HCT116 (cell line): ENCODE results near the gene RBBP8NL. TPM values are rescaled to one million over a fixed set of nuclear protein-coding genes. Genes with fewer than 3 reads are reported as not detected.

Experiments
- ATAC-seq: fragments of 200-7000 bp; cut with Tn5 transposase; 2 replicates; pipeline ENCODE4 v1.9.1; 2020; ENCODE audit warnings: mild to moderate bottlenecking, moderate library complexity
- BruUV-seq: library from RNA; stranded (reverse); fragments of 400-500 nt; replicated peaks from 2 replicates; lab custom pipeline; 2021; lab: Mats Ljungman, UMichigan
- CTCF ChIA-PET: fragments of 300-600 bp; sonication (Branson Sonifier 250); formaldehyde crosslinking; loops from one replicate; lab custom pipeline; 2021; ENCODE audit warnings: antibody characterized with exemption; lab: Charles Lee
- POLR2A ChIA-PET: fragments of 300-600, 350-600 bp; sonication (Branson Sonifier 250); formaldehyde crosslinking; loops from one replicate; lab custom pipeline; 2021; ENCODE audit warnings: antibody characterized with exemption; lab: Charles Lee
- RAD21 ChIA-PET, 2 experiments: fragments of 300-600 bp; sonication (Branson Sonifier 250); formaldehyde crosslinking; loops; one replicate each; lab custom pipeline; 2023; ENCODE audit warnings: low total read pairs in 2 of 2; ENCODE audit not compliant: uncharacterized antibody in 2 of 2, unreplicated experiment in 2 of 2, low non-redundant PET in 1 of 2; lab: Charles Lee
- DNase-seq: peaks from one replicate; pipeline ENCODE4 v3.0.0-alpha.2; 2010; ENCODE audit warnings: low read depth, low spot score
- H2AFZ ChIP-seq: fragments of 200-600 bp; shearing (Covaris generic), sonication (generic); 2 replicates; pipeline ENCODE4 v1.6.1; 2017; ENCODE audit warnings: low read depth, mixed run types, mixed read lengths, antibody characterized with exemption, low read length; ENCODE audit not compliant: poor library complexity, severe bottlenecking
- H3K27ac ChIP-seq: 2 replicates; pipeline ENCODE4 v1.5.1; 2012; ENCODE audit warnings: low read depth, low read length
- H3K27me3 ChIP-seq: fragments of 200-600 bp; sonication (generic); 2 replicates; pipeline ENCODE4 v1.6.1; 2016; ENCODE audit warnings: mixed run types, low read length, mixed read lengths; ENCODE audit not compliant: insufficient read depth
- H3K36me3 ChIP-seq, 2 experiments: fragments of 200-500 bp in 1 of 2; fragments of 200-600 bp in 1 of 2; sonication (Bioruptor generic) in 1 of 2; sonication (generic) in 1 of 2; 2 replicates each; pipeline versions ENCODE4 v1.5.1 to v1.6.1; 2014 to 2016; ENCODE audit warnings: low read length in 2 of 2, inconsistent platforms in 1 of 2, mixed read lengths in 1 of 2, mixed run types in 1 of 2; ENCODE audit not compliant: insufficient read depth in 2 of 2, control insufficient read depth in 1 of 2
- H3K4me1 ChIP-seq, 2 experiments: fragments of 200-600 bp in 1 of 2; sonication (generic) in 1 of 2; 2 replicates each; pipeline versions ENCODE4 v1.5.1 to v1.6.1; 2012 to 2017; ENCODE audit warnings: low read length in 2 of 2, inconsistent platforms in 1 of 2, mild to moderate bottlenecking in 1 of 2, mixed read lengths in 1 of 2, mixed run types in 1 of 2, moderate library complexity in 1 of 2; ENCODE audit not compliant: insufficient read depth in 2 of 2, control insufficient read depth in 1 of 2
- H3K4me2 ChIP-seq: fragments of 200-600 bp; sonication (generic); 2 replicates; pipeline ENCODE4 v1.6.1; 2017; ENCODE audit warnings: mixed run types, low read length, mixed read lengths
- H3K4me3 ChIP-seq, 2 experiments: fragments of 200-600 bp in 1 of 2; sonication (generic) in 1 of 2; replicated peaks in 1 of 2; 2 replicates each; pipeline ENCODE4 v1.5.1; 2011 to 2016; ENCODE audit warnings: low read length in 2 of 2, control low read depth in 1 of 2, low read depth in 1 of 2, mild to moderate bottlenecking in 1 of 2, mixed read lengths in 1 of 2, mixed run types in 1 of 2
- H3K79me2 ChIP-seq: fragments of 200-600 bp; sonication (generic); 2 replicates; pipeline ENCODE4 v1.6.1; 2017; ENCODE audit warnings: mild to moderate bottlenecking, mixed run types, low read length, moderate library complexity, mixed read lengths; ENCODE audit not compliant: insufficient read depth
- H3K9ac ChIP-seq: fragments of 200-600 bp; sonication (generic); 2 replicates; pipeline ENCODE4 v1.6.1; 2016; ENCODE audit warnings: low read length, mixed read lengths
- H3K9me2 ChIP-seq: fragments of 200-600 bp; sonication (generic), shearing (Covaris generic); 2 replicates; pipeline ENCODE4 v1.6.1; 2017; ENCODE audit warnings: mixed run types, mild to moderate bottlenecking, moderate library complexity; ENCODE audit not compliant: insufficient read depth
- H3K9me3 ChIP-seq, 2 experiments: fragments of 200-500 bp in 1 of 2; fragments of 200-600 bp in 1 of 2; sonication (Bioruptor generic) in 1 of 2; sonication (generic) in 1 of 2; 2 replicates each; pipeline ENCODE4 v1.6.1; 2014 to 2017; ENCODE audit warnings: low read length in 2 of 2, mixed read lengths in 2 of 2, inconsistent platforms in 1 of 2, low read depth in 1 of 2, mild to moderate bottlenecking in 1 of 2, mixed run types in 1 of 2, moderate library complexity in 1 of 2; ENCODE audit not compliant: control insufficient read depth in 1 of 2, insufficient read depth in 1 of 2
- H4K20me1 ChIP-seq: fragments of 200-600 bp; sonication (generic), shearing (Covaris generic); 2 replicates; pipeline ENCODE4 v1.6.1; 2017; ENCODE audit warnings: mixed run types, mild to moderate bottlenecking, moderate library complexity; ENCODE audit not compliant: insufficient read depth
- CBX3 ChIP-seq: IDR thresholded peaks from 2 replicates; pipeline ENCODE4 v1.6.1; 2012; ENCODE audit warnings: low read depth
- ELF1 ChIP-seq: IDR thresholded peaks from 2 replicates; pipeline ENCODE4 v1.6.1; 2012; ENCODE audit warnings: low read depth, borderline replicate concordance
- EZH2 ChIP-seq: fragments of 200-600 bp; sonication (generic); IDR thresholded peaks from 2 replicates; pipeline ENCODE4 v1.6.1; 2017; ENCODE audit warnings: antibody characterized with exemption, mixed run types
- EZH2phosphoT487 ChIP-seq: fragments of 200-600 bp; IDR thresholded peaks from 2 replicates; pipeline ENCODE4 v1.6.1; 2018; ENCODE audit warnings: antibody characterized with exemption, borderline replicate concordance
- FOSL1 ChIP-seq: IDR thresholded peaks from 2 replicates; pipeline ENCODE4 v1.6.1; 2012; ENCODE audit warnings: low read depth
- JUND ChIP-seq: IDR thresholded peaks from 2 replicates; pipeline ENCODE4 v1.6.1; 2012
- POLR2AphosphoS5 ChIP-seq: IDR thresholded peaks from 2 replicates; pipeline ENCODE4 v1.6.1; 2011; ENCODE audit warnings: mild to moderate bottlenecking, low read depth, low read length, moderate library complexity
- RAD21 ChIP-seq: IDR thresholded peaks from 2 replicates; pipeline ENCODE4 v1.6.1; 2012; ENCODE audit warnings: low read depth, mild to moderate bottlenecking
- SIN3A ChIP-seq: IDR thresholded peaks from 2 replicates; pipeline ENCODE4 v1.6.1; 2012; ENCODE audit warnings: low read depth
- SP1 ChIP-seq: IDR thresholded peaks from 2 replicates; pipeline ENCODE4 v1.6.1; 2012; ENCODE audit warnings: low read depth
- SRF ChIP-seq: IDR thresholded peaks from 2 replicates; pipeline ENCODE4 v1.6.1; 2012; ENCODE audit warnings: low read depth
- TCF7L2 ChIP-seq: IDR thresholded peaks from 2 replicates; pipeline ENCODE4 v1.7.0; 2011; ENCODE audit warnings: borderline replicate concordance, inconsistent platforms; ENCODE audit not compliant: insufficient read depth, insufficient read length; ENCODE audit errors: extremely low read depth
- YY1 ChIP-seq: IDR thresholded peaks from 2 replicates; pipeline ENCODE4 v1.6.1; 2011; ENCODE audit warnings: low read length, low read depth, moderate library complexity, mild to moderate bottlenecking; ENCODE audit not compliant: insufficient replicate concordance; ENCODE audit errors: extremely low read depth
- ZNF274 ChIP-seq: fragments of 200-500 bp; sonication (Bioruptor generic); IDR thresholded peaks from 2 replicates; pipeline ENCODE4 v1.6.1; 2014; ENCODE audit warnings: mild to moderate bottlenecking, low read depth, low read length, inconsistent platforms
- intact Hi-C: fragments of 100-400 bp; cut with micrococcal nuclease; formaldehyde crosslinking; loops from 2 replicates; pipeline ENCODE4 v1.10.0; 2022
- total RNA-seq: library from RNA; stranded (reverse); gene quantifications from one replicate; pipeline ENCODE4 v1.2.1, GENCODE V29; 2021; ENCODE audit not compliant: unreplicated experiment
- TF ChIP-seq, protein P1 (sequence below): IDR thresholded peaks from 2 replicates; pipeline ENCODE4 v1.6.1; 2012
- TF ChIP-seq, protein P2 (sequence below): IDR thresholded peaks from 2 replicates; pipeline ENCODE4 v1.6.1; 2012
- TF ChIP-seq, protein P3 (sequence below), 3 experiments: fragments of 200-600 bp in 1 of 3; sonication (generic) in 1 of 3; IDR thresholded peaks in 2 of 3; conservative IDR thresholded peaks in 1 of 3; 2 replicates each; pipeline ENCODE4 v1.5.1; 2012 to 2017; ENCODE audit warnings: low read depth in 2 of 3, low read length in 2 of 3, antibody characterized with exemption in 1 of 3, borderline replicate concordance in 1 of 3, control low read depth in 1 of 3, mild to moderate bottlenecking in 1 of 3, mixed read lengths in 1 of 3, mixed run types in 1 of 3, moderate library complexity in 1 of 3; ENCODE audit not compliant: insufficient read depth in 1 of 3
- TF ChIP-seq, protein P4 (sequence below): IDR thresholded peaks from 2 replicates; pipeline ENCODE4 v1.6.1; 2012; ENCODE audit warnings: low read depth

The RBBP8NL gene
- total RNA-seq, 1 experiment from 2014 or later: 0.59 TPM

DNA sequence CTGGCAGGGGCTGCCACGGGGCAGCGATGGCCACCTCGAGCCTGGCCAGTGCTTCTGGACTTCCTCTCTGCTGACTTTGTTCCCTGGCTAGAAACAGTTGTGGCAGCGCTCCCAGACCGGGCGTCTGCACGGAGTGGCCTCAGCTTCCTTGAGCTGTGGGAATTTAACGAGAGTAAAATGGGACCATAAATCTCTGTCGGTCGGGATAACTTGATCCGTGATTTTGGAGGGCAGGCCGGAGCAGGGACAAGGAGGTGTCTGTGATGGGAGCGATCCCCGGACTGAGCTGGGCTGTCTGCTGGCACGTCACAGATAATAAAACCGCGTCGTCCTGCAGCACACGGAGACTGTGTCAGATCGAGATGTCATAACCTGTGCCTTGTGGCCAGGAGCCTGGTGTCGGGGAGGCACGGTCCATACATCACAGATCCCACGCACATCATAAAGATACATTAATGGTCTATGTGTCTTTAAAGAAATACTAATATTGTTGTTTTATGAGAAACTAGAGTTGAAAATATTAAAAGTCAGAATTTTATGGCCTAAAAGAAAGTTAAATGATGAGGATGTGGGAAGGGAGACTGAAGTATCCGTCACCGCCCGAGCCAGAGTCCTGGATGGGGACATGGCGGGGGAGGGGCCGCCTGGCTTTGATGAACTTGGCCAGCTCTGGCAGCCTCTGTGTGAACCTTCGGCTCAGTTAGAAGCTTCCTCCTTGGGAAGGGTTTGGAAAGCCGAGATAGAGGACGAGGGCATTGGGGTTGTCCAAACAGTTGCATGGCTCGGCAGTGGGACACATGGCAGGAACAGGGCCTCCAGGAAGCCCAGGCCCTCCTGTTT, 6.5 kb upstream of the RBBP8NL start (continued):
- no peak for TF ChIP-seq SP1
- TF ChIP-seq, all 23 proteins: peak for 0

DNA sequence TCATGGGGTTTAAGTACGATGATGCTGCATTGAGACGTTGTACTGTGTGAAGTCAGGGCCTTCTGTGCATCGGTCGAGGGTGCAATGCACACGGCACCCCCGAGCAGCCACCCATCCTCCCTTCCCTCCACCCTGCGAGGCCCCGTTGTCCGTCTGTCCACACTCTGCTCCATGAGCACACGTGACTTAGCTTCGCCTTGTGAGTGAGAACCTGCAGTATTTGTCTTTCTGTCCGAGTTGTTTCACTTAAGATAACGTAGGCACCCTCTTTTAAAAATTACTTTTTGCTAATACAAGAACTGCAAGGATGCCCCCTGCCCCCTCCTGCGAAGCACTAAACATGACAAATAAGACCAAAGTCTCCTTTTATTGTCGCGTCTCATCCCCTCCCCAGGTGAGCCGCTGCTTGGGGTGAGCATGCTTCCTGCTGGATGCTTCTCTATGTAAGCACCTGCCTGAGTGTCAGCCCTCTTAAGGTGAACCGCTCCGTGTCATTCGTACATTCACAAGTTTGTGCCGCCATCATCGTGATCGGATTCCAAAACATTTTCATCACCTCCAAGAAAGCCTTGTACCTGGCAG, 3.6 kb upstream of the RBBP8NL start:
- H3K27ac ChIP-seq: no peak overlapping the region
- H3K27me3 ChIP-seq: no peaks in the 10 kb centered on the region
- H3K9me3 ChIP-seq: no peaks in the 10 kb centered on the region
- peaks cover 29 to 32% of the 10 kb centered on the region in 2 experiments for H3K4me1 ChIP-seq
- no peaks in the 10 kb centered on the region for H3K36me3 ChIP-seq
- no peak for DNase-seq
- no peaks in the 10 kb centered on the region for H3K9me2 ChIP-seq
- ChIA-PET RAD21 (no interaction called here), CTCF (no interaction called here), POLR2A (no interaction called here)
- no peak for ATAC-seq
- H3K4me3 ChIP-seq: no peak overlapping the region
- TF ChIP-seq, protein P1, sequence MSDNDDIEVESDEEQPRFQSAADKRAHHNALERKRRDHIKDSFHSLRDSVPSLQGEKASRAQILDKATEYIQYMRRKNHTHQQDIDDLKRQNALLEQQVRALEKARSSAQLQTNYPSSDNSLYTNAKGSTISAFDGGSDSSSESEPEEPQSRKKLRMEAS: no peak
- no peak for TF ChIP-seq EZH2phosphoT487
- TF ChIP-seq POLR2AphosphoS5: no peak
- TF ChIP-seq FOSL1: no peak
- TF ChIP-seq CBX3: no peak
- no peak for TF ChIP-seq ELF1
- TF ChIP-seq, protein P2, sequence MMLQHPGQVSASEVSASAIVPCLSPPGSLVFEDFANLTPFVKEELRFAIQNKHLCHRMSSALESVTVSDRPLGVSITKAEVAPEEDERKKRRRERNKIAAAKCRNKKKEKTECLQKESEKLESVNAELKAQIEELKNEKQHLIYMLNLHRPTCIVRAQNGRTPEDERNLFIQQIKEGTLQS: no peak
- TF ChIP-seq, protein P3, sequence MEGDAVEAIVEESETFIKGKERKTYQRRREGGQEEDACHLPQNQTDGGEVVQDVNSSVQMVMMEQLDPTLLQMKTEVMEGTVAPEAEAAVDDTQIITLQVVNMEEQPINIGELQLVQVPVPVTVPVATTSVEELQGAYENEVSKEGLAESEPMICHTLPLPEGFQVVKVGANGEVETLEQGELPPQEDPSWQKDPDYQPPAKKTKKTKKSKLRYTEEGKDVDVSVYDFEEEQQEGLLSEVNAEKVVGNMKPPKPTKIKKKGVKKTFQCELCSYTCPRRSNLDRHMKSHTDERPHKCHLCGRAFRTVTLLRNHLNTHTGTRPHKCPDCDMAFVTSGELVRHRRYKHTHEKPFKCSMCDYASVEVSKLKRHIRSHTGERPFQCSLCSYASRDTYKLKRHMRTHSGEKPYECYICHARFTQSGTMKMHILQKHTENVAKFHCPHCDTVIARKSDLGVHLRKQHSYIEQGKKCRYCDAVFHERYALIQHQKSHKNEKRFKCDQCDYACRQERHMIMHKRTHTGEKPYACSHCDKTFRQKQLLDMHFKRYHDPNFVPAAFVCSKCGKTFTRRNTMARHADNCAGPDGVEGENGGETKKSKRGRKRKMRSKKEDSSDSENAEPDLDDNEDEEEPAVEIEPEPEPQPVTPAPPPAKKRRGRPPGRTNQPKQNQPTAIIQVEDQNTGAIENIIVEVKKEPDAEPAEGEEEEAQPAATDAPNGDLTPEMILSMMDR (IDR thresholded peaks at IDR 0.05 in 2 of 3, conservative IDR thresholded peaks at IDR 0.05 in 1 of 3; ENCODE audit: borderline replicate concordance in 1 of 3, insufficient read depth in 1 of 3, low read depth in 2 of 3, low read length in 2 of 3): no peak
- TF ChIP-seq RAD21: no peak
- TF ChIP-seq, protein P4, sequence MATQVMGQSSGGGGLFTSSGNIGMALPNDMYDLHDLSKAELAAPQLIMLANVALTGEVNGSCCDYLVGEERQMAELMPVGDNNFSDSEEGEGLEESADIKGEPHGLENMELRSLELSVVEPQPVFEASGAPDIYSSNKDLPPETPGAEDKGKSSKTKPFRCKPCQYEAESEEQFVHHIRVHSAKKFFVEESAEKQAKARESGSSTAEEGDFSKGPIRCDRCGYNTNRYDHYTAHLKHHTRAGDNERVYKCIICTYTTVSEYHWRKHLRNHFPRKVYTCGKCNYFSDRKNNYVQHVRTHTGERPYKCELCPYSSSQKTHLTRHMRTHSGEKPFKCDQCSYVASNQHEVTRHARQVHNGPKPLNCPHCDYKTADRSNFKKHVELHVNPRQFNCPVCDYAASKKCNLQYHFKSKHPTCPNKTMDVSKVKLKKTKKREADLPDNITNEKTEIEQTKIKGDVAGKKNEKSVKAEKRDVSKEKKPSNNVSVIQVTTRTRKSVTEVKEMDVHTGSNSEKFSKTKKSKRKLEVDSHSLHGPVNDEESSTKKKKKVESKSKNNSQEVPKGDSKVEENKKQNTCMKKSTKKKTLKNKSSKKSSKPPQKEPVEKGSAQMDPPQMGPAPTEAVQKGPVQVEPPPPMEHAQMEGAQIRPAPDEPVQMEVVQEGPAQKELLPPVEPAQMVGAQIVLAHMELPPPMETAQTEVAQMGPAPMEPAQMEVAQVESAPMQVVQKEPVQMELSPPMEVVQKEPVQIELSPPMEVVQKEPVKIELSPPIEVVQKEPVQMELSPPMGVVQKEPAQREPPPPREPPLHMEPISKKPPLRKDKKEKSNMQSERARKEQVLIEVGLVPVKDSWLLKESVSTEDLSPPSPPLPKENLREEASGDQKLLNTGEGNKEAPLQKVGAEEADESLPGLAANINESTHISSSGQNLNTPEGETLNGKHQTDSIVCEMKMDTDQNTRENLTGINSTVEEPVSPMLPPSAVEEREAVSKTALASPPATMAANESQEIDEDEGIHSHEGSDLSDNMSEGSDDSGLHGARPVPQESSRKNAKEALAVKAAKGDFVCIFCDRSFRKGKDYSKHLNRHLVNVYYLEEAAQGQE: no peak
- TF ChIP-seq ZNF274: no peak
- no peak for TF ChIP-seq TCF7L2
- no peak for TF ChIP-seq JUND
- no peak for TF ChIP-seq EZH2
- no peak for TF ChIP-seq SP1
- TF ChIP-seq SRF: no peak
- TF ChIP-seq YY1: no peak
- TF ChIP-seq SIN3A: no peak
- no peak overlapping the region for H2AFZ ChIP-seq
- no peaks in the 10 kb centered on the region for H4K20me1 ChIP-seq
- intact Hi-C loops: no loop called here
- no peak overlapping the region for H3K4me2 ChIP-seq
- no peaks in the 10 kb centered on the region for H3K79me2 ChIP-seq
- no peak overlapping the region for H3K9ac ChIP-seq
- BruUV-seq: no TSS peak
